ENCODE measurements around the gene COMMD4.
"Not testable (repeated sequence)": the region's sequence is repeated elsewhere in the genome, so short reads cannot be mapped to it uniquely, and the experiment has no call there.

The COMMD4 gene

GRCh38 chr15:75333654-75334419 lies 2.0 kb upstream of the COMMD4 start:
- DNase-seq: not testable (repeated sequence)

GRCh38 chr15:75335313-75335704 lies 554 bp upstream of the COMMD4 start:
- DNase-seq: no peak

GRCh38 chr15:75338661-75339240 lies 2.9 kb downstream of the COMMD4 start:
- DNase-seq: no peak

GRCh38 chr15:75339531-75340240 lies 3.8 kb downstream of the COMMD4 start:
- no peak for DNase-seq

GRCh38 chr15:75342221-75342620 lies 6.4 kb downstream of the COMMD4 start:
- no peak for DNase-seq

- DNase-seq: not testable (repeated sequence)
Observed at GRCh38 chr15:75343953-75344352, 8.1 kb downstream of the COMMD4 start.

- no peak for DNase-seq
Observed at GRCh38 chr15:75346796-75347221, 10.9 kb downstream of the COMMD4 start, which contains the start of gene NEIL1. TSS of gene NEIL1 (plus strand) at chr15:75347039. CDS start at chr15:75348906, 1,867 bp downstream.

GRCh38 chr15:75347222-75348033 lies 11.6 kb downstream of the COMMD4 start:
- peak in 4 of 5 experiments; percentile 22 to 75 (median 48) for DNase-seq

GRCh38 chr15:75348034-75348561 lies 12.2 kb downstream of the COMMD4 start:
- no peak for DNase-seq

GRCh38 chr15:75348562-75349350 lies 12.9 kb downstream of the COMMD4 start:
- no peak for DNase-seq

- DNase-seq: not testable (repeated sequence)
Observed at GRCh38 chr15:75349351-75349669, 13.4 kb downstream of the COMMD4 start.

- peak in 3 of 5 experiments; percentile 57 to 98 (median 95) for DNase-seq
Observed at GRCh38 chr15:75349851-75350588, 14.2 kb downstream of the COMMD4 start.

GRCh38 chr15:75350601-75351361 lies 14.9 kb downstream of the COMMD4 start:
- no peak for DNase-seq

GRCh38 chr15:75352186-75353080 lies 16.6 kb downstream of the COMMD4 start:
- no peak for DNase-seq

GRCh38 chr15:75353604-75354003 lies 17.7 kb downstream of the COMMD4 start:
- no peak for DNase-seq

GRCh38 chr15:75354454-75354853 lies 18.6 kb downstream of the COMMD4 start:
- DNase-seq: no peak

- DNase-seq: no peak
Observed at GRCh38 chr15:75355369-75355768, 19.5 kb downstream of the COMMD4 start.

- DNase-seq: no peak
Observed at GRCh38 chr15:75356006-75356405, 20.1 kb downstream of the COMMD4 start.

GRCh38 chr15:75356517-75356916 lies 20.7 kb downstream of the COMMD4 start:
- DNase-seq: no peak
